ENCODE data around the gene TMSB4X.
"Not testable (repeated sequence)": the region's sequence is repeated elsewhere in the genome, so short reads cannot be mapped to it uniquely, and the experiment has no call there.

The TMSB4X gene

GRCh38 chrX:12958059-12958458, 16.9 kb upstream of the TMSB4X start:
- no peak for ATAC-seq (replicated peaks; ENCODE audit: extremely low read depth, poor library complexity, severe bottlenecking)
- no peaks in the 10 kb centered on the region for H3K27me3 Mint-ChIP-seq
- H3K36me3 Mint-ChIP-seq (ENCODE audit: insufficient read depth) = peaks cover 11% of the 10 kb centered on the region
- H3K4me1 Mint-ChIP-seq = peaks cover 61% of the 10 kb centered on the region
- no peaks in the 10 kb centered on the region for H3K9me3 Mint-ChIP-seq
- no peak for DNase-seq (ENCODE audit: low spot score in 2 of 2)
- peak overlapping the region; percentile 75 for H3K4me3 Mint-ChIP-seq
- peak overlapping the region; percentile 98 for H3K27ac Mint-ChIP-seq (ENCODE audit: low read depth)

- peak overlapping the region; percentile 98 for H3K27ac Mint-ChIP-seq (ENCODE audit: low read depth)
- no peaks in the 10 kb centered on the region for H3K27me3 Mint-ChIP-seq
- no peak overlapping the region for H3K4me3 Mint-ChIP-seq
- H3K36me3 Mint-ChIP-seq (ENCODE audit: insufficient read depth) = peaks cover 11% of the 10 kb centered on the region
- peaks cover 61% of the 10 kb centered on the region for H3K4me1 Mint-ChIP-seq
- ATAC-seq (replicated peaks; ENCODE audit: extremely low read depth, poor library complexity, severe bottlenecking) (no peak), DNase-seq (ENCODE audit: low spot score in 2 of 2) (no peak)
- H3K9me3 Mint-ChIP-seq = no peaks in the 10 kb centered on the region
These were observed 16.4 kb upstream of the TMSB4X start for GRCh38 chrX:12958461-12958860.

DNA sequence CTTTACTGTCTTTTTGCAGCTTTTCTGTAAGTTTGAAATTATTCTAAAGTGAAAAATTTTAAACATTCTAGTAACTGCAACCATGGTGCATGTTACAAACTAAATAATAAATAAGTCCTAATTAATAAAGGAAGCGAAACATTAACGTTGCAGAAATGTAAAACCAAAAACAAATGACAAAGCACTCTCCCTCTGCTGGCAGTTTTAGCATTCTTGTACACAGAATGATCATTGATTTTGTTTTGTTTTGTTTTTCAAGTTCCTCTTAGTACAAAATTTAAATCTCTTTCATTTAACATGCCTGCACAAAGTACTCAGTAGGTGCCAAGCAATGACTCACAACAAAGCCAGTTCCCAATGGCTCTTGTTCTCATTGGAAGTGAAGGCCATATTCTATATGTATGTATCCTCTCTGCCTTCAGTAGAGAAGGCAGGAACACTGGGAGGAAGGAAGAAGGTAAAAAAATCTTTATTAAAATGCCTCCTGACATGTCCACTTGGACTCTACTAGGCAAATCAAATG, 13.7 kb upstream of the TMSB4X start:
- H3K36me3 Mint-ChIP-seq (ENCODE audit: insufficient read depth) = peaks cover 5% of the 10 kb centered on the region
- H3K27me3 Mint-ChIP-seq = no peaks in the 10 kb centered on the region
- DNase-seq (ENCODE audit: low spot score in 2 of 2) = no peak
- H3K4me1 Mint-ChIP-seq = peaks cover 44% of the 10 kb centered on the region
- no peak for ATAC-seq (replicated peaks; ENCODE audit: extremely low read depth, poor library complexity, severe bottlenecking)
- no peaks in the 10 kb centered on the region for H3K9me3 Mint-ChIP-seq
- H3K4me3 Mint-ChIP-seq = no peak overlapping the region
- peak overlapping the region; percentile 74 for H3K27ac Mint-ChIP-seq (ENCODE audit: low read depth)

- ATAC-seq (replicated peaks; ENCODE audit: extremely low read depth, poor library complexity, severe bottlenecking) (no peak), DNase-seq (ENCODE audit: low spot score in 2 of 2) (no peak)
- Mint-ChIP-seq H3K27me3 (no peaks in the 10 kb centered on the region), H3K4me3 (no peak overlapping the region), H3K4me1 (peaks cover 44% of the 10 kb centered on the region), H3K27ac (ENCODE audit: low read depth) (peak overlapping the region; percentile 75), H3K9me3 (no peaks in the 10 kb centered on the region), H3K36me3 (ENCODE audit: insufficient read depth) (peaks cover 4% of the 10 kb centered on the region)
These were observed 12.8 kb upstream of the TMSB4X start for GRCh38 chrX:12962041-12962504.

- peaks cover 40% of the 10 kb centered on the region for H3K4me1 Mint-ChIP-seq
- not testable (repeated sequence) for H3K27me3 Mint-ChIP-seq; H3K4me3 Mint-ChIP-seq; H3K36me3 Mint-ChIP-seq (ENCODE audit: insufficient read depth); H3K9me3 Mint-ChIP-seq; H3K27ac Mint-ChIP-seq (ENCODE audit: low read depth); DNase-seq (ENCODE audit: low spot score in 2 of 2); ATAC-seq (replicated peaks; ENCODE audit: extremely low read depth, poor library complexity, severe bottlenecking)
These were observed 11.6 kb upstream of the TMSB4X start for GRCh38 chrX:12963210-12963850.

GRCh38 chrX:12965131-12965940, 9.6 kb upstream of the TMSB4X start:
- ATAC-seq (replicated peaks; ENCODE audit: extremely low read depth, poor library complexity, severe bottlenecking) (no peak), DNase-seq (ENCODE audit: low spot score in 2 of 2) (no peak)
- peaks cover 2% of the 10 kb centered on the region for H3K36me3 Mint-ChIP-seq (ENCODE audit: insufficient read depth)
- no peaks in the 10 kb centered on the region for H3K27me3 Mint-ChIP-seq
- H3K9me3 Mint-ChIP-seq = no peaks in the 10 kb centered on the region
- H3K27ac Mint-ChIP-seq (ENCODE audit: low read depth) = no peak overlapping the region
- no peak overlapping the region for H3K4me3 Mint-ChIP-seq
- H3K4me1 Mint-ChIP-seq = peaks cover 36% of the 10 kb centered on the region

- no peak overlapping the region for H3K27ac Mint-ChIP-seq (ENCODE audit: low read depth)
- DNase-seq (ENCODE audit: low spot score in 2 of 2) (no peak), ATAC-seq (replicated peaks; ENCODE audit: extremely low read depth, poor library complexity, severe bottlenecking) (no peak)
- peaks cover 6% of the 10 kb centered on the region for H3K36me3 Mint-ChIP-seq (ENCODE audit: insufficient read depth)
- peaks cover 38% of the 10 kb centered on the region for H3K4me1 Mint-ChIP-seq
- H3K27me3 Mint-ChIP-seq = no peaks in the 10 kb centered on the region
- H3K4me3 Mint-ChIP-seq = no peak overlapping the region
- no peaks in the 10 kb centered on the region for H3K9me3 Mint-ChIP-seq
These were observed 8.8 kb upstream of the TMSB4X start for GRCh38 chrX:12966151-12966550.

DNA sequence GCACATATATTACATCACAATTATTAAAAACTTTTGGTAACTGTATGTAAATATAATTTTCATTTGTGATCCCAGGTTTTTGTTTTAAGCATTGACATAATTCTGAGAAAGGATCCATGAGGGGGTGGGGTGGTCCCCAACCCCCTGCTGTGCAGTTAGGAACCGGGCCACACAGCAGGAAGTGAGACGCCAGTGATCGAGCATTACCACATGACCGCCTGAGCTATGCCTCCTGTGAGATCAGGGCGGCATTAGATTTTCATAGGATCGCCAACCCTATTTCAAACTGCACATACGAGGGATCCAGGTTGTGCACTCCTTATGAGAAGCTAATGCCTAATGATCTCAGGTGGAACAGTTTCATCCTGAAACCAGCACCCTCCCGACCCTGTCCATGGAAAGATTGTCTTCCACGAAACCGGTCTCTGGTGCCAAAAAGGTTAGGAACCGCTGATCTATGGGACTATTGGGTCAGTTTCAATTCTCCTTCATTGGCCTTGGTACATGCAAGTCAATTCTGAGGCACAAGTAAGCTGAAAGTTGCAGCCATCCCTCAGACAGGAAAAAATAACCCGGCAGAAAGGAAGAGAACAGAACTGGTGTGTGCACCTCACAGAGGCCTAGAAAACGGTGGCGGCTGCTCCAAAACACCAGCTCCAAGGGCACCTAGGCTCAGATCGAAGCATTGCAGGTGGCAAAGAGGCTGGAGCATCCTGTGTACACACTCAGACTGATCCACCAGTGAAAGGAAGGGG, 7.0 kb upstream of the TMSB4X start:
- no peaks in the 10 kb centered on the region for H3K27me3 Mint-ChIP-seq
- H3K9me3 Mint-ChIP-seq = no peaks in the 10 kb centered on the region
- peak overlapping the region; percentile 67 for H3K4me3 Mint-ChIP-seq
- DNase-seq (ENCODE audit: low spot score in 2 of 2) = no peak
- H3K4me1 Mint-ChIP-seq = peaks cover 36% of the 10 kb centered on the region
- peaks cover 6% of the 10 kb centered on the region for H3K36me3 Mint-ChIP-seq (ENCODE audit: insufficient read depth)
- peak overlapping the region; percentile 90 for H3K27ac Mint-ChIP-seq (ENCODE audit: low read depth)
- ATAC-seq (replicated peaks; ENCODE audit: extremely low read depth, poor library complexity, severe bottlenecking) = peak; percentile 55

GRCh38 chrX:12970691-12971202, 4.2 kb upstream of the TMSB4X start:
- H3K9me3 Mint-ChIP-seq = no peaks in the 10 kb centered on the region
- peak overlapping the region; percentile 99 for H3K27ac Mint-ChIP-seq (ENCODE audit: low read depth)
- H3K27me3 Mint-ChIP-seq = no peaks in the 10 kb centered on the region
- peak; percentile 48 for ATAC-seq (replicated peaks; ENCODE audit: extremely low read depth, poor library complexity, severe bottlenecking)
- H3K4me1 Mint-ChIP-seq = peaks cover 44% of the 10 kb centered on the region
- peaks cover 29% of the 10 kb centered on the region for H3K36me3 Mint-ChIP-seq (ENCODE audit: insufficient read depth)
- peak in 1 of 2 donors; percentile 55 for DNase-seq (ENCODE audit: low spot score in 2 of 2)
- H3K4me3 Mint-ChIP-seq = peak overlapping the region; percentile 92

DNA sequence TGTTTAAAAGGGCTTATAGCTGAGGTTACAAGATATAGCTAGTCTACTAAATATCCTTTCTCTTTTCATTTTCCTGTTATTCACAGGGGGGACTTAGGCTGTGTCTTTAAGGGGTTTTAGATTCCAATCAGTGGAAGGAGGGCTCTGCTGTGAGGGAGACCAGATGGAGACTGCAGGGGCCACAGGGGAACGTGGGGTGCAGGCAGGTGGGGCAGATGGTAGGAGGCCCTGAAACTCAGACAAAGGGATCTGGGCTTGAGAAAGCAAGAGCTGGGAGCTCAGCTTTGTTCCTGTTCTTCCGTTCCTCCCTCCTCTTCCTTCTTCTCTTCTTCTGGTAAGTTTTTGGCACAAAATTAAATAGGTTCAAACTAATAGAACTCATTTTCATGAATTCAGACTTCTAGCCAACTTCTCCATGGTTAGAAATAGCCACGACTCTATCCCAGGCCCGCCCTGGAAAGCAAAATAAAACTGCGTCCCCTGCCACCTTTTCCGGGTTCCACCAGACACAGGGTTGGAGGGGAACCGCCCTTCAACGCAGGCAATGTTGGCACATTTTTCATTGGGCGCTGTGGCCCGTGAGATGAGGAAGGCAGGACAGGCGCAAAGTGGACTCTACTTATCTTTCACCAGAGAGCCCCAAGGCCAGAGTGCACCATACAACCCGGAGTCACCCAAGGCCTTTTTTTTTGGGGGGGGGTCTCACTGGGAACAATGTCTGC, 3.5 kb upstream of the TMSB4X start:
- Mint-ChIP-seq H3K4me1 (peaks cover 42% of the 10 kb centered on the region), H3K9me3 (no peaks in the 10 kb centered on the region), H3K27ac (ENCODE audit: low read depth) (peak overlapping the region; percentile 99), H3K36me3 (ENCODE audit: insufficient read depth) (peaks cover 35% of the 10 kb centered on the region), H3K27me3 (no peaks in the 10 kb centered on the region), H3K4me3 (peak overlapping the region; percentile 92)
- ATAC-seq (replicated peaks; ENCODE audit: extremely low read depth, poor library complexity, severe bottlenecking) (no peak), DNase-seq (ENCODE audit: low spot score in 2 of 2) (no peak)

DNA sequence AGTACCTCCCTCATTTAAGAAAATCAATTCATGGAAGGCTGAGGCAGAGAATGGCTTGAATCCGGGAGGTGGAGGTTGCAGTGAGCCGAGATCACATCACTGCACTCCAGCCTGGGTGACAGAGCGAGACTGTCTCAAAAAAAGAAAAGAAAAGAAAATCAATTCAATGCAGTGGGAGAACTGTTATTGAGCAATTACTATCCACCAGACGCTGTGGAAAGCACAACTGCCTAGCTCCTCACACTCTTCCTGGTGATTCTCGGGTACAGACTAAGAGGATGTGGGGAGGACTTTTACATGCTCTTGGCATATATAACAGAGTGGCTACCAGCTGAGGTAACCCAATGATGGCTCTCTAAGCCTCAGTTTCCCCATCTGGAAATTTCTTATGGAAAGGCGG, 2.7 kb upstream of the TMSB4X start:
- H3K4me1 Mint-ChIP-seq = peaks cover 37% of the 10 kb centered on the region
- ATAC-seq (replicated peaks; ENCODE audit: extremely low read depth, poor library complexity, severe bottlenecking) = no peak
- peaks cover 43% of the 10 kb centered on the region for H3K36me3 Mint-ChIP-seq (ENCODE audit: insufficient read depth)

More for the DNA sequence above, 2.7 kb upstream of the TMSB4X start:
- no peaks in the 10 kb centered on the region for H3K27me3 Mint-ChIP-seq
- H3K27ac Mint-ChIP-seq (ENCODE audit: low read depth) = peak overlapping the region; percentile 99
- H3K9me3 Mint-ChIP-seq = no peaks in the 10 kb centered on the region
- DNase-seq (ENCODE audit: low spot score in 2 of 2) = no peak
- peak overlapping the region; percentile 92 for H3K4me3 Mint-ChIP-seq
